Measurements from ENCODE around the gene INSRR.

Gene INSRR

GRCh38 chr1:156826630-156827029 lies 32.3 kb downstream of the INSRR start:
- H3K4me3 ChIP-seq (ENCODE audit: low read depth, low read length), result no peak overlapping the region
- no peak for DNase-seq (ENCODE audit: low read depth)
- TF ChIP-seq CTCF (IDR thresholded peaks at IDR 0.05; ENCODE audit: control insufficient read depth, extremely low read depth, insufficient read depth), result no peak

GRCh38 chr1:156823210-156823790 lies 35.6 kb downstream of the INSRR start:
- DNase-seq (ENCODE audit: low read depth), result no peak
- TF ChIP-seq CTCF (IDR thresholded peaks at IDR 0.05; ENCODE audit: control insufficient read depth, extremely low read depth, insufficient read depth), result no peak
- H3K4me3 ChIP-seq (ENCODE audit: low read depth, low read length), result no peak overlapping the region

DNA sequence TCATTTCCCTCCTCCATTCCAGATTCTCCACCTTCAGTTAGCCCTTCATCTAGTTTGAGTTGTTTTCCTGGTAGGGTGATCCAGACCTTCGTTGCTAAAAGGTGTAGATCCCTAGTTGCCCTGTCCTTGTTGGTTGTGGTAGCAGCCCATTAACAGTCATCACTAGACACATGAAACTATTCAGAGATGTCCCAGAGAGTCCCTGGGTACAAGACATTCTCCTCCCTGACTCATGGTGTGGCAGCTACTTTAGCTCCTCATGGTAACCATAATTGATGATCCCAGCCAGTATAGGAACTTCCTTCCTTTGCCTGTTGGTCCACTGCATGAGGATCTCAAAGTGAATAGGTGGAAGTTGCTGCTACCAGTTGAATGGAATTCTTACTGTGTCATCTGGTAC lies 36.2 kb downstream of the INSRR start:
- DNase-seq (ENCODE audit: low read depth), result no peak
- H3K4me3 ChIP-seq (ENCODE audit: low read depth, low read length), result no peak overlapping the region
- TF ChIP-seq CTCF (IDR thresholded peaks at IDR 0.05; ENCODE audit: control insufficient read depth, extremely low read depth, insufficient read depth), result no peak

DNA sequence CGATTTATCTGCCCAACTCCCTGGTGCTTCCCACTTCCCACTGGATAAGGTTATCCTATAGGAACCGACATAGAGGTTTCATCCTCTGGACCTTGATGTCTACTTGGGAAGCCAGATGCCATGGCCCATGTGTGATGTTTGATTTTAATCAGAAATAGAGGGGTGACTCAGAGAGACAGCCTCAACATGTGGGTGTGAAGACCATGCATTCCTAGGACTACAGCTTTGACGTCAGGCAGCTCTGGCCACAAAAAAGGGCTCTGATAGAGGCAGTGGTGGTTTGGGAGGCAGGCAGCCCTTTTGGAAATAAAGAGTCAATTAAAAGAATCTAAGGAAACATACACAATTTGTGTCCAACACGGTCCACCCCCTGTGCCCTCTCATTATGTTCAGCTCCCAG lies 37.1 kb downstream of the INSRR start:
- TF ChIP-seq CTCF (IDR thresholded peaks at IDR 0.05; ENCODE audit: control insufficient read depth, extremely low read depth, insufficient read depth), result no peak
- H3K4me3 ChIP-seq (ENCODE audit: low read depth, low read length), result no peak overlapping the region
- DNase-seq (ENCODE audit: low read depth), result no peak

GRCh38 chr1:156816561-156817328 lies 42.2 kb downstream of the INSRR start, which contains the start of gene SH2D2A:
TSS of gene SH2D2A (minus strand) at chr1:156816848. CDS start at chr1:156816708, 140 bp downstream.
- DNase-seq (ENCODE audit: low read depth), result no peak
- no peak for TF ChIP-seq CTCF (IDR thresholded peaks at IDR 0.05; ENCODE audit: control insufficient read depth, extremely low read depth, insufficient read depth)
- H3K4me3 ChIP-seq (ENCODE audit: low read depth, low read length), result no peak within 1 kb of the TSS

DNA sequence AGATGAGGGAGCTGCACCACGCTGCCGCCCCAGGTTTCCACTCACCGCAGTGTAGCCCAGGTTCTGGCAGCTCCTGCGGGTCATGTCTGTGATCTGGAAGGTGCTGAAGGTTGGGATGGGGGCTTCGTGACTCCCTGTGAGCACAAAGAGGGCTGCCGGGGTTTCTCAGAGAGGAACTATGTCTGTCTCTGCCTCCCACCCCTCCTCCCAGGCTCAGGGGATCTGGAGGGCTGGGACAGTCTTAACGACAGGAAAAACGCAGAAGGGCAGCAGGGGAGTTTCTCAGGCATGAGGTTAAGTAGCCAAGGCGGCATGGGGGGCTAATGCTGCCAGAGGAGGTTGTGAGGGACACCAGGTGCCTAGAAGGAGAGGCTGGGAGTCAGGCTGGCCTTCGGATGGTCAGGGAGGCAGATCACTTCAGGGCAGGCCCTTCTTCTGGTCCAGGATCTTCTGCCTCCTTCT lies 42.9 kb downstream of the INSRR start:
- H3K4me3 ChIP-seq (ENCODE audit: low read depth, low read length), result no peak overlapping the region
- TF ChIP-seq CTCF (IDR thresholded peaks at IDR 0.05; ENCODE audit: control insufficient read depth, extremely low read depth, insufficient read depth), result no peak
- no peak for DNase-seq (ENCODE audit: low read depth)

Data from LNCaP clone FGC (cell line).